OCI-LY3 (cell line): Measurements from ENCODE around the gene CDH23.

Source experiments
- H2AFZ ChIP-seq: fragments of 200-600, 300-600 bp; shearing (Covaris generic); 2 replicates; pipeline ENCODE4 v1.6.0; 2014; ENCODE audit warnings: antibody characterized with exemption, low read depth, low read length
- H3K27ac ChIP-seq: fragments of 200-600, 300-600 bp; sonication (generic); 2 replicates; pipeline ENCODE4 v1.5.1; 2014; ENCODE audit warnings: mild to moderate bottlenecking, low read length, moderate library complexity, mixed read lengths
- H3K27me3 ChIP-seq: fragments of 200-600, 300-600 bp; sonication (generic); 2 replicates; pipeline ENCODE4 v1.6.1; 2014; ENCODE audit warnings: low read depth, low read length, mixed read lengths
- H3K36me3 ChIP-seq: fragments of 200-600, 300-600 bp; sonication (generic); replicated peaks from 2 replicates; pipeline ENCODE3; 2014; ENCODE audit warnings: low read depth, low read length, mixed read lengths
- H3K4me1 ChIP-seq: fragments of 300-600, 200-600 bp; sonication (generic); 2 replicates; pipeline ENCODE4 v1.6.1; 2014; ENCODE audit warnings: low read length, mixed read lengths
- H3K4me2 ChIP-seq: fragments of 200-600, 300-600 bp; sonication (generic); 2 replicates; pipeline ENCODE4 v1.6.1; 2014; ENCODE audit warnings: low read length, mixed read lengths
- H3K4me3 ChIP-seq: fragments of 300-600, 200-600 bp; sonication (generic); 2 replicates; pipeline ENCODE4 v1.5.1; 2014; ENCODE audit warnings: antibody characterized with exemption, mild to moderate bottlenecking, low read length, moderate library complexity
- H3K79me2 ChIP-seq: fragments of 300-600, 200-600 bp; shearing (Covaris generic); 2 replicates; pipeline ENCODE4 v1.6.1; 2014; ENCODE audit warnings: mild to moderate bottlenecking, low read length, mixed read lengths
- H3K9ac ChIP-seq: fragments of 300-600, 200-600 bp; shearing (Covaris generic); 2 replicates; pipeline ENCODE4 v1.6.0; 2014; ENCODE audit warnings: mild to moderate bottlenecking, low read length, moderate library complexity
- H3K9me3 ChIP-seq: fragments of 200-600, 300-600 bp; shearing (Covaris generic); 2 replicates; pipeline ENCODE4 v1.6.1; 2014; ENCODE audit warnings: low read length, mixed read lengths; ENCODE audit not compliant: insufficient read depth
- H4K20me1 ChIP-seq: fragments of 200-600, 300-600 bp; sonication (generic); 2 replicates; pipeline ENCODE4 v1.6.1; 2016; ENCODE audit warnings: low read length, mixed read lengths; ENCODE audit not compliant: insufficient read depth
- CTCF ChIP-seq: fragments of 200-600, 300-600 bp; sonication (generic); IDR thresholded peaks from 2 replicates; pipeline ENCODE4 v1.5.1; 2014; ENCODE audit warnings: antibody characterized with exemption, low read length, low read depth
- EZH2phosphoT487 ChIP-seq: fragments of 200-600 bp; shearing (Covaris generic); IDR thresholded peaks from 2 replicates; pipeline ENCODE4 v1.6.1; 2018; ENCODE audit warnings: antibody characterized with exemption, mixed run types, low read depth

The CDH23 gene

GRCh38 chr10:71739358-71739900 is 342.7 kb downstream of the CDH23 start:
- Histone ChIP-seq H3K27me3 (no peaks in the 10 kb centered on the region), H2AFZ (no peak overlapping the region), H3K9ac (no peak overlapping the region), H4K20me1 (no peaks in the 10 kb centered on the region), H3K27ac (no peak overlapping the region), H3K4me2 (no peak overlapping the region), H3K4me1 (no peaks in the 10 kb centered on the region), H3K79me2 (no peaks in the 10 kb centered on the region), H3K36me3 (no peaks in the 10 kb centered on the region), H3K9me3 (no peaks in the 10 kb centered on the region), H3K4me3 (no peak overlapping the region)
- TF ChIP-seq EZH2phosphoT487 (no peak), CTCF (no peak)

- TF ChIP-seq EZH2phosphoT487: no peak
- TF ChIP-seq CTCF: no peak
- Histone ChIP-seq H2AFZ (no peak overlapping the region), H3K27me3 (no peaks in the 10 kb centered on the region), H3K9me3 (no peaks in the 10 kb centered on the region), H3K27ac (no peak overlapping the region), H3K9ac (no peak overlapping the region), H4K20me1 (no peaks in the 10 kb centered on the region), H3K4me1 (no peaks in the 10 kb centered on the region), H3K79me2 (no peaks in the 10 kb centered on the region), H3K36me3 (no peaks in the 10 kb centered on the region), H3K4me3 (no peak overlapping the region), H3K4me2 (no peak overlapping the region)
Measured at GRCh38 chr10:71740069-71740653, 343.4 kb downstream of the CDH23 start.

GRCh38 chr10:71741029-71741428 is 344.3 kb downstream of the CDH23 start:
- Histone ChIP-seq H2AFZ (no peak overlapping the region), H3K4me3 (no peak overlapping the region), H3K79me2 (no peaks in the 10 kb centered on the region), H3K9ac (no peak overlapping the region), H3K36me3 (no peaks in the 10 kb centered on the region), H3K4me2 (no peak overlapping the region), H3K4me1 (no peaks in the 10 kb centered on the region), H4K20me1 (no peaks in the 10 kb centered on the region), H3K9me3 (no peaks in the 10 kb centered on the region), H3K27ac (no peak overlapping the region), H3K27me3 (no peaks in the 10 kb centered on the region)
- TF ChIP-seq EZH2phosphoT487 (no peak), CTCF (no peak)

GRCh38 chr10:71741671-71742070 is 345.0 kb downstream of the CDH23 start:
- Histone ChIP-seq H3K36me3 (no peaks in the 10 kb centered on the region), H3K4me2 (no peak overlapping the region), H3K4me3 (no peak overlapping the region), H3K27ac (no peak overlapping the region), H3K27me3 (no peaks in the 10 kb centered on the region), H3K79me2 (no peaks in the 10 kb centered on the region), H4K20me1 (no peaks in the 10 kb centered on the region), H3K9ac (no peak overlapping the region), H3K9me3 (no peaks in the 10 kb centered on the region), H2AFZ (no peak overlapping the region), H3K4me1 (no peaks in the 10 kb centered on the region)
- TF ChIP-seq EZH2phosphoT487 (no peak), CTCF (no peak)
